Mucosa of rectum (tissue), 2 donors: ENCODE measurements around the gene COPG1.
A peak's percentile ranks its signal among the peaks of the same experiment; 100 is the strongest.

ENCODE experiments used
- H3K27ac ChIP-seq, 2 donors: one replicate each; pipeline ENCODE4 v1.7.0; 2013; ENCODE audit warnings: inconsistent platforms in 2 of 2, low read depth in 2 of 2, low read length in 2 of 2
- H3K27me3 ChIP-seq, 2 donors: one replicate each; pipeline ENCODE4 v1.7.0; 2013; ENCODE audit warnings: low read length in 2 of 2; ENCODE audit not compliant: control insufficient read depth in 2 of 2, insufficient read depth in 2 of 2
- H3K36me3 ChIP-seq, 2 donors: one replicate each; pipeline ENCODE4 v1.7.0; 2013; ENCODE audit warnings: low read length in 2 of 2; ENCODE audit not compliant: control insufficient read depth in 2 of 2, insufficient read depth in 2 of 2
- H3K4me1 ChIP-seq, 2 donors: one replicate each; pipeline ENCODE4 v1.7.0; 2013; ENCODE audit warnings: low read length in 2 of 2, mild to moderate bottlenecking in 1 of 2; ENCODE audit not compliant: control insufficient read depth in 2 of 2, insufficient read depth in 2 of 2
- H3K4me3 ChIP-seq, 2 donors: one replicate each; pipeline ENCODE4 v1.7.0; 2013; ENCODE audit warnings: low read length in 2 of 2
- H3K9ac ChIP-seq, 2 donors: one replicate each; pipeline ENCODE4 v1.7.0; 2013; ENCODE audit warnings: low read length in 2 of 2, low read depth in 1 of 2, mild to moderate bottlenecking in 1 of 2
- H3K9me3 ChIP-seq, 2 donors: one replicate each; pipeline ENCODE4 v1.7.0; 2013; ENCODE audit warnings: low read length in 2 of 2; ENCODE audit not compliant: control insufficient read depth in 2 of 2
- donor health status: healthy.
- donor health status: Normal muscosa, but diverticular disease.

Gene COPG1

DNA sequence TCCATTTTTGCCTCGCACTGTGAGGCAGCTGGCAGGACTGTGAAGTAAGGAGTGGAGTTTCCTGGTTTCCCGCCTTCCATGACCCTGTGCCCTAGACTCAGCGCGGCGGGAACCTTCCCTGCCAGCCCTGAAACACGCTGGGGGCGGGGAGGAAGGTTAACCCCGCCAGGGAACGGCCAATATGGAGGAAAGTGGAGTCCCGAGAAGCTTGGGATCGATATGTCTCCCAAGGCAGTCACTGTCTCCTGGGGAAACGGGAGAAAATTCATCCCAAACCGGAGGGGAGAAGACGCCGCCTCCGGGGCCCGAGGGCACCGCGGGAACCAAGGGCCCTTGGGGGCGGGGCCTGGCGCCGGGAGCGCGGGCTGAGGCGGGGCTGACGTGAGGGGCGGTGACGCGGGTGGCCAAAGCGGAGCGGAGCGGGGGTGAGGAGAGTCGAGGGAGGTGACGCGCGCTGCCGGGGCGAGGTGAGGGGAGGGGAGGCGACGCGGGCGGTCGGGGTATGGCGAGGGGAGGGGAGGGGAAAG is 29.1 kb downstream of the COPG1 start, which contains the start of gene HMCES:
TSS of gene HMCES (plus strand) at position 432 of the 527 bp plus-strand sequence. CDS start 863 bp downstream, outside the sequence.
- Histone ChIP-seq H3K4me1 (peaks cover 10 to 13% of the 10 kb centered on the region in 2 donors), H3K36me3 (peaks cover 39 to 43% of the 10 kb centered on the region in 2 donors), H3K9ac (peak within 1 kb of the TSS; percentile 89 to 90)

DNA sequence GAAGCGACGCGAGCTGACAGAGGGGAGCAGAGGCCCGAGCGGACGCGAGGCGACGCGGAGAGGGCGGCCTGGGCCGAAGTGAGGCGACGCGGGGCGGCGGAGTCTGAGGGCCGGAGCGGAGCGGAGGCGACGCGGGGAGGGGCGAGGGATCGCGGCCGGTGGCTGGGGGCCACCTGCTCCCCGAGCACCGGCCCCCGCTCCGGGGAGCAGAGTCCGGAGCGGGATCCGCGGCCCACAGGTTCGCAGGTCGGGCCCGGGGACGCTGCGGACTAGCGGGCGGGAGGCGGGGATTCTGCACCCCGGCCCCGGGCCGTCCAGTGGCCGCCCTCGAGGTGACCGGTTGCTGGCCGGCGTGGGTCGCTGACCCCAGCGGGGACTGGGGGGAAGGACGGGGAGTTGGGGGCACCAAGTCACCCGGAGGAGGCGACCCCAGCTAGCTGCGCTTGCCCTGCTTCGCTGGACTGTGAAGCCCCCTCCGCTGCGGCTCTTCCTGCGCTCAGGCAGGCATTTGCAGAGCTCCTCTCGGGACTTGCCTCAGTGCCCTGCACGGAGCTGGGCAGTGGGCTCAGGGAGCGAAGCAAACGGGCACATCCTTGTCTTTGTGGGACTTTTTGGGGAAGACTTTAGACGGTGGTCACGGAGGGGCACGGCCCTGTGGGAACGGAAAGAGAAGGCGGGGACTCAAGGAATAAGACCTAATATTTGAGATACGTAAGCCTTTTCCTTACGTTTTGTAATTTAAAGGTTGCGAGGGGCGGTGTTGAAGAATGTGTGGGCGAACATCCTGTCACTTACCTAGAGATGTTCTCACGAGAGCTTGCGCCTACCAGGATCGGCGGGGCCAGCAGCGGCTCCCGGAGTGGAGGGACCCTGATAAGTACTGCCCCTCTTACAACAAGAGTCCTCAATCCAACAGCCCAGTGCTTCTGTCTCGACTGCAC is 29.8 kb downstream of the COPG1 start:
- Histone ChIP-seq H3K36me3 (peaks cover 33 to 35% of the 10 kb centered on the region in 2 donors), H3K27ac (peak overlapping the region; percentile 93 to 94), H3K9ac (peak overlapping the region; percentile 89 to 90), H3K9me3 (no peaks in the 10 kb centered on the region), H3K27me3 (no peaks in the 10 kb centered on the region), H3K4me1 (peaks cover 10 to 13% of the 10 kb centered on the region in 2 donors), H3K4me3 (peak overlapping the region; percentile 83 to 94)

More for the DNA sequence above, 29.1 kb downstream of the COPG1 start, which contains the start of gene HMCES:
- Histone ChIP-seq H3K9me3 (no peaks in the 10 kb centered on the region), H3K4me3 (peak within 1 kb of the TSS; percentile 83 to 94), H3K27me3 (no peaks in the 10 kb centered on the region), H3K27ac (peak within 1 kb of the TSS; percentile 93 to 94)

GRCh38 chr3:129280183-129280582 is 30.8 kb downstream of the COPG1 start:
- no peaks in the 10 kb centered on the region for H3K9me3 ChIP-seq
- no peak overlapping the region for H3K9ac ChIP-seq
- no peaks in the 10 kb centered on the region for H3K27me3 ChIP-seq
- no peak overlapping the region for H3K27ac ChIP-seq
- H3K36me3 ChIP-seq, result peaks cover 23 to 26% of the 10 kb centered on the region in 2 donors
- H3K4me1 ChIP-seq, result peaks cover 10 to 13% of the 10 kb centered on the region in 2 donors
- peak overlapping the region in 1 of 2 donors; percentile 94 for H3K4me3 ChIP-seq

- H3K4me3 ChIP-seq, result no peak overlapping the region
- no peaks in the 10 kb centered on the region for H3K27me3 ChIP-seq
- H3K27ac ChIP-seq, result peak overlapping the region in 1 of 2 donors; percentile 61
- H3K9ac ChIP-seq, result no peak overlapping the region
- peaks cover 9 to 12% of the 10 kb centered on the region in 2 donors for H3K36me3 ChIP-seq
- peaks cover 10 to 13% of the 10 kb centered on the region in 2 donors for H3K4me1 ChIP-seq
- no peaks in the 10 kb centered on the region for H3K9me3 ChIP-seq
These were observed 32.3 kb downstream of the COPG1 start for GRCh38 chr3:129281726-129282125.

GRCh38 chr3:129282727-129283327 is 33.4 kb downstream of the COPG1 start:
- Histone ChIP-seq H3K9me3 (no peaks in the 10 kb centered on the region), H3K4me3 (no peak overlapping the region), H3K36me3 (peaks cover under 1 to 2% of the 10 kb centered on the region in 2 donors), H3K27ac (peak overlapping the region; percentile 1 to 61), H3K9ac (no peak overlapping the region), H3K4me1 (peaks cover 7% of the 10 kb centered on the region in 2 donors), H3K27me3 (no peaks in the 10 kb centered on the region)

- Histone ChIP-seq H3K36me3 (peaks cover 10 to 13% of the 10 kb centered on the region in 2 donors), H3K4me1 (no peaks in the 10 kb centered on the region), H3K27ac (no peak overlapping the region), H3K4me3 (no peak overlapping the region), H3K27me3 (no peaks in the 10 kb centered on the region), H3K9ac (no peak overlapping the region), H3K9me3 (no peaks in the 10 kb centered on the region)
These were observed 36.7 kb downstream of the COPG1 start for GRCh38 chr3:129286081-129286480.

- H3K9me3 ChIP-seq, result no peaks in the 10 kb centered on the region
- H3K4me1 ChIP-seq, result no peaks in the 10 kb centered on the region
- H3K9ac ChIP-seq, result no peak overlapping the region
- H3K27me3 ChIP-seq, result no peaks in the 10 kb centered on the region
- H3K4me3 ChIP-seq, result no peak overlapping the region
- peaks cover 10 to 16% of the 10 kb centered on the region in 2 donors for H3K36me3 ChIP-seq
- no peak overlapping the region for H3K27ac ChIP-seq
These were observed 39.0 kb downstream of the COPG1 start for GRCh38 chr3:129288446-129288845.

- Histone ChIP-seq H3K36me3 (peaks cover 10 to 17% of the 10 kb centered on the region in 2 donors), H3K4me3 (no peak overlapping the region), H3K4me1 (no peaks in the 10 kb centered on the region), H3K27ac (no peak overlapping the region), H3K27me3 (no peaks in the 10 kb centered on the region), H3K9me3 (no peaks in the 10 kb centered on the region), H3K9ac (no peak overlapping the region)
These were observed 40.0 kb downstream of the COPG1 start for GRCh38 chr3:129289201-129289921.

DNA sequence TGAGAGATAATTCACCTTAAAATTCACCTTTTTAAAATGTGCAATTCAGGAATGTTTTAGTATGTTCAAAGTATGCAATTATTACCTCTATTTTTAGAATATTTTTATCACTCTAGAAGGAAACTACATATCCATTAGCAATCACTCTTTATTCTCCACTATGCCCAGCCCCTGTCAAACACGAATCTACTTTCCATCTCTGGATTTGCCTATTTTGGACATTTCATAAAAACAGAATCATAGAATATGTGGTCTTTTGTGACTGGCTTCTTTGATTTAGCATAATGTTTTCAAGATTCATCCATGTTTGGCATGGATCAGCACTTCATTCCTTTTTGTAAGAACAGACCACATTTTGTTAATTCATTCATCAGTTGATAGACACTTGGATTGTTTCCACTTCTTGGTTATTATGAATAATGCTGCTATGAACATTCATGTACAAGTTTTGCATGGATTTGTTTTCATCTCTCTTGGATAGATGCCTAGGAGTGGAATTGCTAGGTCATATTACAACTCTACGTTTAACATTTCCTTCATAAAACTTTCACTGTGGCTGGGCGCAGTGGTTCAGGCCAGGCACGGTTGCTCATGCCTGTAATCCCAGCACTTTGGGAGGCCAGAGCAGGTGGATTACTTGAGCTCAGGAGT is 42.0 kb downstream of the COPG1 start:
- Histone ChIP-seq H3K9ac (no peak overlapping the region), H3K4me3 (no peak overlapping the region), H3K27me3 (no peaks in the 10 kb centered on the region), H3K27ac (no peak overlapping the region), H3K4me1 (no peaks in the 10 kb centered on the region), H3K9me3 (no peaks in the 10 kb centered on the region), H3K36me3 (peaks cover 10 to 23% of the 10 kb centered on the region in 2 donors)
